Thyroid gland (tissue), 4 donors: ENCODE measurements around the gene RSRC1. TPM values are rescaled to one million over a fixed set of nuclear protein-coding genes. Genes with fewer than 3 reads are reported as not detected.
"Not testable (repeated sequence)": the region's sequence is repeated elsewhere in the genome, so short reads cannot be mapped to it uniquely, and the experiment has no call there.

Experiments
- DNase-seq, 2 donors: peaks; one replicate each; pipeline ENCODE4 v3.0.0-alpha.2; 2019
- H3K27ac ChIP-seq, 3 donors: fragments of 200-600 bp; sonication (generic); 1 replicate in 2 of 3; 2 replicates in 1 of 3; pipeline ENCODE4 v1.5.1; 2016 to 2019; ENCODE audit warnings: mild to moderate bottlenecking in 1 of 3, moderate library complexity in 1 of 3
- H3K27me3 ChIP-seq: fragments of 200-600 bp; sonication (generic); one replicate; pipeline ENCODE4 v1.5.1; 2019
- H3K36me3 ChIP-seq, 2 donors: fragments of 200-600 bp; sonication (generic); one replicate each; pipeline ENCODE4 v1.5.1; 2016 to 2019
- H3K4me1 ChIP-seq, 2 donors: fragments of 200-600 bp; sonication (generic); one replicate each; pipeline ENCODE4 v1.5.1; 2017 to 2019
- H3K4me3 ChIP-seq, 3 donors: fragments of 200-600 bp; sonication (generic); replicated peaks in 1 of 3; 1 replicate in 2 of 3; 2 replicates in 1 of 3; pipeline ENCODE4 v1.5.1; 2016; ENCODE audit warnings: mild to moderate bottlenecking in 1 of 3
- H3K9me3 ChIP-seq: fragments of 200-600 bp; sonication (generic); one replicate; pipeline ENCODE4 v1.5.1; 2017
- CTCF ChIP-seq, 6 experiments: fragments of 200-600 bp in 3 of 6; fragments of 450-650 bp in 3 of 6; sonication (generic) in 3 of 6; IDR thresholded peaks; one replicate each; pipeline ENCODE4 v1.5.1; 2016 to 2019; ENCODE audit warnings: antibody characterized with exemption in 6 of 6, mild to moderate bottlenecking in 2 of 6, inconsistent platforms in 1 of 6, moderate library complexity in 1 of 6
- POLR2A ChIP-seq, 2 donors: fragments of 450-650 bp; IDR thresholded peaks; one replicate each; pipeline ENCODE4 v1.6.1; 2017; ENCODE audit warnings: antibody characterized with exemption in 2 of 2, mild to moderate bottlenecking in 2 of 2, moderate library complexity in 1 of 2
- WGBS, 2 donors: methylation state at CpG; one replicate each; pipeline ENCODE4 v1.1.5; 2017; 5-methylcytosine and 5-hydroxymethylcytosine counted together
- intact Hi-C: fragments of 100-400 bp; cut with DNase I; formaldehyde crosslinking; loops from one replicate; pipeline ENCODE4 v1.15.1; 2023
- total RNA-seq, 4 donors: library from RNA; depleted of rRNA; stranded (reverse); fragments of >200 nt; gene quantifications; one replicate each; pipeline ENCODE4 v1.2.3, GENCODE V29; 2016

Gene RSRC1
- total RNA-seq, 4 donors from 2014 or later = 51.7 to 65.4 (median 59.9) TPM

- Histone ChIP-seq H3K27ac (no peak overlapping the region), H3K4me3 (no peak overlapping the region), H3K27me3 (no peaks in the 10 kb centered on the region), H3K9me3 (no peaks in the 10 kb centered on the region), H3K4me1 (no peaks in the 10 kb centered on the region), H3K36me3 (no peaks in the 10 kb centered on the region)
- intact Hi-C loops = no loop called here
- TF ChIP-seq CTCF (IDR thresholded peaks at IDR 0.05) (no peak), POLR2A (IDR thresholded peaks at IDR 0.05) (no peak)
- no peak for DNase-seq
- WGBS, 2 donors = 91 to 93% methylated on average over 6 of the region's 6 CpGs
Measured at GRCh38 chr3:158314426-158315357, 204.8 kb downstream of the RSRC1 start.

GRCh38 chr3:158329696-158330441, 220.0 kb downstream of the RSRC1 start:
- H3K4me3 ChIP-seq, intact Hi-C loops, H3K27me3 ChIP-seq, H3K9me3 ChIP-seq, H3K27ac ChIP-seq, H3K36me3 ChIP-seq, H3K4me1 ChIP-seq: not testable (repeated sequence)
- WGBS, 2 donors = 23 to 44% methylated on average over 20 to 21 of the region's 21 CpGs
- peak; percentile 5 to 8 for DNase-seq

- intact Hi-C loops = no loop called here
- 87 to 96% methylated on average over 1 of the region's 1 CpG for WGBS, 2 donors
- Histone ChIP-seq H3K36me3 (no peaks in the 10 kb centered on the region), H3K9me3 (no peaks in the 10 kb centered on the region), H3K4me1 (no peaks in the 10 kb centered on the region), H3K27me3 (no peaks in the 10 kb centered on the region), H3K27ac (no peak overlapping the region), H3K4me3 (no peak overlapping the region)
- TF ChIP-seq CTCF (IDR thresholded peaks at IDR 0.05) (no peak), POLR2A (IDR thresholded peaks at IDR 0.05) (no peak)
- DNase-seq = no peak
Measured at GRCh38 chr3:158330870-158331269, 221.0 kb downstream of the RSRC1 start.

- Histone ChIP-seq H3K36me3 (no peaks in the 10 kb centered on the region), H3K4me3 (no peak overlapping the region), H3K9me3 (no peaks in the 10 kb centered on the region), H3K27ac (no peak overlapping the region), H3K4me1 (no peaks in the 10 kb centered on the region), H3K27me3 (no peaks in the 10 kb centered on the region)
- TF ChIP-seq POLR2A (IDR thresholded peaks at IDR 0.05) = no peak
- TF ChIP-seq CTCF (IDR thresholded peaks at IDR 0.05) = no peak
- WGBS, 2 donors = 80 to 84% methylated on average over 1 of the region's 1 CpG
- intact Hi-C loops = no loop called here
- no peak for DNase-seq
Measured at GRCh38 chr3:158333736-158334135, 223.8 kb downstream of the RSRC1 start.

GRCh38 chr3:158337110-158337509, 227.2 kb downstream of the RSRC1 start:
- Histone ChIP-seq H3K9me3 (no peaks in the 10 kb centered on the region), H3K36me3 (no peaks in the 10 kb centered on the region), H3K27ac (no peak overlapping the region), H3K4me1 (no peaks in the 10 kb centered on the region), H3K4me3 (no peak overlapping the region), H3K27me3 (no peaks in the 10 kb centered on the region)
- TF ChIP-seq POLR2A (IDR thresholded peaks at IDR 0.05) (no peak), CTCF (IDR thresholded peaks at IDR 0.05) (no peak)
- intact Hi-C loops = no loop called here
- WGBS, 2 donors = 89 to 93% methylated on average over 7 of the region's 7 CpGs
- DNase-seq = no peak
